T-helper 2 cell treated with Interferon-gamma antibody and Interleukin-4, amounts not matched to agents 5 μg/mL and 100 μg/mL, for 36 hours (primary cell): ENCODE results near the gene NOLC1.

Source experiments
- DNase-seq: peaks from one replicate; pipeline ENCODE4 v3.0.0; 2021; ENCODE audit warnings: low spot score
- H3K27ac Mint-ChIP-seq: one replicate; pipeline ENCODE4 v1.8.0; 2021; ENCODE audit warnings: mild to moderate bottlenecking, mixed read lengths
- H3K27me3 Mint-ChIP-seq: one replicate; pipeline ENCODE4 v1.8.0; 2021; ENCODE audit warnings: low read depth, mixed read lengths
- H3K36me3 Mint-ChIP-seq: one replicate; pipeline ENCODE4 v1.8.0; 2021; ENCODE audit warnings: low read depth, mixed read lengths
- H3K4me1 Mint-ChIP-seq: one replicate; pipeline ENCODE4 v1.8.0; 2021; ENCODE audit warnings: low read depth, mixed read lengths
- H3K4me3 Mint-ChIP-seq: one replicate; pipeline ENCODE4 v1.8.0; 2022; ENCODE audit warnings: mild to moderate bottlenecking, moderate library complexity, mixed read lengths
- H3K9me3 Mint-ChIP-seq: one replicate; pipeline ENCODE4 v1.8.0; 2021; ENCODE audit warnings: mixed read lengths

The NOLC1 gene

GRCh38 chr10:102153093-102153620 lies 968 bp downstream of the NOLC1 start:
- DNase-seq: no peak
- Mint-ChIP-seq H3K9me3 (no peaks in the 10 kb centered on the region), H3K36me3 (peaks cover 65% of the 10 kb centered on the region), H3K27ac (peak overlapping the region; percentile 96), H3K4me1 (peaks cover 29% of the 10 kb centered on the region), H3K27me3 (no peaks in the 10 kb centered on the region), H3K4me3 (peak overlapping the region; percentile 97)

GRCh38 chr10:102154466-102155116 lies 2.4 kb downstream of the NOLC1 start:
- Mint-ChIP-seq H3K27ac (no peak overlapping the region), H3K27me3 (no peaks in the 10 kb centered on the region), H3K36me3 (peaks cover 66% of the 10 kb centered on the region), H3K4me1 (peaks cover 31% of the 10 kb centered on the region), H3K4me3 (peak overlapping the region; percentile 30), H3K9me3 (no peaks in the 10 kb centered on the region)
- DNase-seq: no peak

- Mint-ChIP-seq H3K36me3 (peaks cover 68% of the 10 kb centered on the region), H3K9me3 (no peaks in the 10 kb centered on the region), H3K27me3 (no peaks in the 10 kb centered on the region), H3K4me3 (no peak overlapping the region), H3K4me1 (peaks cover 16% of the 10 kb centered on the region), H3K27ac (no peak overlapping the region)
- no peak for DNase-seq
Observed at GRCh38 chr10:102157224-102157623, 5.0 kb downstream of the NOLC1 start.

- Mint-ChIP-seq H3K9me3 (no peaks in the 10 kb centered on the region), H3K27me3 (no peaks in the 10 kb centered on the region), H3K27ac (no peak overlapping the region), H3K4me3 (no peak overlapping the region), H3K4me1 (peaks cover 4% of the 10 kb centered on the region), H3K36me3 (peaks cover 62% of the 10 kb centered on the region)
- no peak for DNase-seq
Observed at GRCh38 chr10:102159051-102159597, 6.9 kb downstream of the NOLC1 start.

GRCh38 chr10:102159831-102160230 lies 7.6 kb downstream of the NOLC1 start:
- Mint-ChIP-seq H3K4me3 (no peak overlapping the region), H3K27me3 (no peaks in the 10 kb centered on the region), H3K9me3 (no peaks in the 10 kb centered on the region), H3K4me1 (peaks cover 2% of the 10 kb centered on the region), H3K27ac (no peak overlapping the region), H3K36me3 (peaks cover 59% of the 10 kb centered on the region)
- DNase-seq: no peak

GRCh38 chr10:102163342-102163989 lies 11.3 kb downstream of the NOLC1 start:
- peaks cover 3% of the 10 kb centered on the region for H3K4me1 Mint-ChIP-seq
- no peak for DNase-seq
- peaks cover 40% of the 10 kb centered on the region for H3K36me3 Mint-ChIP-seq
- no peaks in the 10 kb centered on the region for H3K27me3 Mint-ChIP-seq
- no peak overlapping the region for H3K4me3 Mint-ChIP-seq
- H3K9me3 Mint-ChIP-seq: no peaks in the 10 kb centered on the region
- H3K27ac Mint-ChIP-seq: no peak overlapping the region

GRCh38 chr10:102167861-102168260 lies 15.7 kb downstream of the NOLC1 start:
- no peaks in the 10 kb centered on the region for H3K9me3 Mint-ChIP-seq
- no peaks in the 10 kb centered on the region for H3K27me3 Mint-ChIP-seq
- no peak overlapping the region for H3K27ac Mint-ChIP-seq
- H3K4me1 Mint-ChIP-seq: peaks cover 9% of the 10 kb centered on the region
- DNase-seq: no peak
- no peak overlapping the region for H3K4me3 Mint-ChIP-seq
- H3K36me3 Mint-ChIP-seq: peaks cover 7% of the 10 kb centered on the region

- DNase-seq: no peak
- H3K4me1 Mint-ChIP-seq: peaks cover 7% of the 10 kb centered on the region
- no peaks in the 10 kb centered on the region for H3K27me3 Mint-ChIP-seq
- peak overlapping the region; percentile 36 for H3K4me3 Mint-ChIP-seq
- H3K27ac Mint-ChIP-seq: no peak overlapping the region
- no peaks in the 10 kb centered on the region for H3K9me3 Mint-ChIP-seq
- peaks cover under 1% of the 10 kb centered on the region for H3K36me3 Mint-ChIP-seq
Observed at GRCh38 chr10:102170602-102171001, 18.4 kb downstream of the NOLC1 start.

GRCh38 chr10:102172288-102172687 lies 20.1 kb downstream of the NOLC1 start:
- Mint-ChIP-seq H3K27me3 (no peaks in the 10 kb centered on the region), H3K36me3 (no peaks in the 10 kb centered on the region), H3K9me3 (no peaks in the 10 kb centered on the region), H3K4me1 (peaks cover 6% of the 10 kb centered on the region), H3K27ac (no peak overlapping the region), H3K4me3 (no peak overlapping the region)
- DNase-seq: no peak

GRCh38 chr10:102175415-102175814 lies 23.2 kb downstream of the NOLC1 start:
- DNase-seq: no peak
- no peaks in the 10 kb centered on the region for H3K9me3 Mint-ChIP-seq
- H3K36me3 Mint-ChIP-seq: no peaks in the 10 kb centered on the region
- peaks cover 4% of the 10 kb centered on the region for H3K27me3 Mint-ChIP-seq
- no peak overlapping the region for H3K27ac Mint-ChIP-seq
- no peak overlapping the region for H3K4me3 Mint-ChIP-seq
- H3K4me1 Mint-ChIP-seq: no peaks in the 10 kb centered on the region

GRCh38 chr10:102184606-102185005 lies 32.4 kb downstream of the NOLC1 start:
- Mint-ChIP-seq H3K36me3 (peaks cover 3% of the 10 kb centered on the region), H3K27me3 (peaks cover 6% of the 10 kb centered on the region), H3K27ac (no peak overlapping the region), H3K4me3 (no peak overlapping the region), H3K4me1 (peaks cover 7% of the 10 kb centered on the region), H3K9me3 (peaks cover 17% of the 10 kb centered on the region)
- no peak for DNase-seq

- peaks cover 3% of the 10 kb centered on the region for H3K36me3 Mint-ChIP-seq
- H3K27ac Mint-ChIP-seq: no peak overlapping the region
- no peak overlapping the region for H3K4me3 Mint-ChIP-seq
- H3K9me3 Mint-ChIP-seq: peaks cover 17% of the 10 kb centered on the region
- peaks cover 7% of the 10 kb centered on the region for H3K4me1 Mint-ChIP-seq
- DNase-seq: no peak
- H3K27me3 Mint-ChIP-seq: peaks cover 6% of the 10 kb centered on the region
Observed at GRCh38 chr10:102185272-102185671, 33.1 kb downstream of the NOLC1 start.

- Mint-ChIP-seq H3K4me3 (no peak overlapping the region), H3K9me3 (peaks cover 17% of the 10 kb centered on the region), H3K27me3 (peaks cover 6% of the 10 kb centered on the region), H3K27ac (no peak overlapping the region), H3K4me1 (peaks cover 7% of the 10 kb centered on the region), H3K36me3 (peaks cover 3% of the 10 kb centered on the region)
- no peak for DNase-seq
Observed at GRCh38 chr10:102185811-102186527, 33.8 kb downstream of the NOLC1 start.
